NCI-H226 (cell line): Measurements from ENCODE around the gene UIMC1.

Experiments
- DNase-seq: peaks from one replicate; pipeline ENCODE4 v3.0.0-alpha.2; 2015

The UIMC1 gene

GRCh38 chr5:176866707-176867310 is 139.8 kb downstream of the UIMC1 start:
- no peak for DNase-seq

- no peak for DNase-seq
Observed at GRCh38 chr5:176865964-176866363, 140.6 kb downstream of the UIMC1 start.

GRCh38 chr5:176864755-176865154 is 141.8 kb downstream of the UIMC1 start:
- no peak for DNase-seq

- no peak for DNase-seq
Observed at GRCh38 chr5:176863765-176864098, 142.8 kb downstream of the UIMC1 start.

- DNase-seq: no peak
Observed at GRCh38 chr5:176863041-176863764, 143.4 kb downstream of the UIMC1 start.

GRCh38 chr5:176862330-176862995 is 144.1 kb downstream of the UIMC1 start:
- DNase-seq: no peak

- DNase-seq: no peak
Observed at GRCh38 chr5:176861276-176861675, 145.3 kb downstream of the UIMC1 start.

GRCh38 chr5:176860381-176860780 is 146.2 kb downstream of the UIMC1 start:
- DNase-seq: no peak

GRCh38 chr5:176859916-176860315 is 146.7 kb downstream of the UIMC1 start:
- no peak for DNase-seq

- DNase-seq: no peak
Observed at GRCh38 chr5:176857894-176858273, 148.7 kb downstream of the UIMC1 start.

GRCh38 chr5:176857216-176857893 is 149.2 kb downstream of the UIMC1 start:
- DNase-seq: no peak

GRCh38 chr5:176856746-176857145 is 149.8 kb downstream of the UIMC1 start:
- DNase-seq: no peak

- no peak for DNase-seq
Observed at GRCh38 chr5:176855598-176855997, 151.0 kb downstream of the UIMC1 start.
